ENCODE data around the gene COX4I1.
"Not testable (repeated sequence)": the region's sequence is repeated elsewhere in the genome, so short reads cannot be mapped to it uniquely, and the experiment has no call there.

The COX4I1 gene

GRCh38 chr16:85800321-85800669 is 800 bp downstream of the COX4I1 start:
- peak; percentile 66 for DNase-seq (ENCODE audit: low spot score)

GRCh38 chr16:85803570-85803969 is 4.1 kb downstream of the COX4I1 start:
- DNase-seq (ENCODE audit: low spot score): no peak

GRCh38 chr16:85805442-85806045 is 6.0 kb downstream of the COX4I1 start:
- no peak for DNase-seq (ENCODE audit: low spot score)

GRCh38 chr16:85806539-85806938 is 7.0 kb downstream of the COX4I1 start:
- DNase-seq (ENCODE audit: low spot score): no peak

GRCh38 chr16:85807340-85807739 is 7.8 kb downstream of the COX4I1 start:
- DNase-seq (ENCODE audit: low spot score): not testable (repeated sequence)

GRCh38 chr16:85808104-85808503 is 8.6 kb downstream of the COX4I1 start:
- DNase-seq (ENCODE audit: low spot score): not testable (repeated sequence)

DNA sequence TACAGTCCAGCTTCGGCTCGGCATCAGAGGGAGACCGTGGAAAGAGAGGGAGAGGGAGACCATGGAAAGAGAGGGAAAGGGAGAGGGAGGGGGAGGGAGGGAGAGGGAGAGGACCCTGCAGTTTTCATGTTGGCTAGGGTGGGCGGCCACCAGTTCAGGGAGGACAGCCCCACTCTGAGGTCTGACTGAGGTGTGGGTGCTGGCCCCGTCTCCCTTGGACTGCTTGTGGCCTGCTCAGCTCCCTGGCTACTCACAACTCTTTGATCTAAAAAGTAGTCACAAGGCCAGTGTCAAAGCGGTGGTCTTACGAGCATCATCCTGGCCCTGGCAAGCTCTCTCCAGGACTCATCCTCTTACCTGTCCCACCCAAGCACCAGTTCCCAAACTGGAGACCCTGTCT is 9.4 kb downstream of the COX4I1 start:
- DNase-seq (ENCODE audit: low spot score): no peak

DNA sequence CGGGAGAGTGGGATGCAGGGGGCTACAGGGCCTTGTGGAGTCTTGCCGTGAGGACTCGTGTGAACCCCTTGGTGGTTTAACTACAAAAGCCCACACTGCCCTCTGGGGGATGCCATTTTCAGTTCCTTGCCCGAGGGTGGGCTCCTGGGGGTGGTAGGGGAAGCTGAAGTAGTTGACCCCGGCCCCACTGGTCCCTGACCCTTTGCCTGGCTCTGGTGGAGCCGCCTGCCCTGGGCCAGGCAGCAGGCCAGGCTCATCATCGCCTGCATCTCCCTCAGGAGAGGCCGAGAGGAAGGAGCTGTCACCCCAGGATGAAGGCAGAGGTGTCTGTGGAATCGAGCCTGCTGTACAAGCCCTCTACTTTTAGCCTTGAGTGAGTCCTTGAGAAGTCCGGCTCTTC is 10.2 kb downstream of the COX4I1 start:
- DNase-seq (ENCODE audit: low spot score): no peak

- DNase-seq (ENCODE audit: low spot score): no peak
Measured at GRCh38 chr16:85810097-85810741, 10.7 kb downstream of the COX4I1 start.

GRCh38 chr16:85810742-85811115 is 11.2 kb downstream of the COX4I1 start:
- no peak for DNase-seq (ENCODE audit: low spot score)

GRCh38 chr16:85812031-85812807 is 12.7 kb downstream of the COX4I1 start:
- DNase-seq (ENCODE audit: low spot score): no peak

GRCh38 chr16:85812811-85813700 is 13.6 kb downstream of the COX4I1 start:
- no peak for DNase-seq (ENCODE audit: low spot score)

DNA sequence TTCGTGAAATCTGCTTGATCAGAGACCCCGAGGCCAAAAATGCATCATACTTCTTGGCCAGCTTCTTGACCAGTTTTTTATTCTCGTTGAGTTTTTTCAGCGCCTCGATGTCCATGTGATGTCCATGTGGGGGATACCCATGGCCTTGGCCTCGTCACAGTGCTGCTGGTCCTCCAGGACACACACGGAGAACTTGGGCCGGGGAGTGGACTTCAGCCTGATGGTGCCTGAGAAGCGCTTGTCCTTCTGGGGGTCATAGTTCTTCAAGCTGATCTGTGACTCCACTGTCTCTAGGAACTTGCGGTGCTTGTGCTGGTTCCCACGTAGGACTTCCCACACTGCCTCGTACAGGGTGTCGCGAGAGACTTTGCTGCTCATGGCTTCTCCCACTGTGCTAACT is 16.7 kb downstream of the COX4I1 start:
- DNase-seq (ENCODE audit: low spot score): no peak

DNA sequence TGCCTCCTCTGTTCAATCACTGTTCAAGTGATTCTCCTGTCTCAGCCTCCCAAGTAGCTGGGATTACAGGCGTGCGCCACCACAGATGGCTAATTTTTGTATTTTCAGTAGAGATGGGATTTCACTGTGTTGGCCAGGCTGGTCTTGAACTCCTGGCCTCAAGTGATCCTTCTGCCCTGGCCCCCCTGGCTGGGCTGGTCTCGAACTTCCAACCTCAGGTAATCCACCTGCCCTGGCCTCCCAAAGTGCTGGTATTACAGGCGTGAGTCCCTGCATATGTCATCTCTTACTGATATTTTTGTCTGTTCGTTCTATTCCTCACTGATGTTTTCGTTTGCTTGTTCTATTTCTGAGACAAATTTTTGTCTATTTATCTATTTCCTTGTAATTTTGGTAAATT is 17.7 kb downstream of the COX4I1 start:
- not testable (repeated sequence) for DNase-seq (ENCODE audit: low spot score)

GRCh38 chr16:85819245-85819644 is 19.8 kb downstream of the COX4I1 start:
- peak; percentile 84 for DNase-seq (ENCODE audit: low spot score)

DNA sequence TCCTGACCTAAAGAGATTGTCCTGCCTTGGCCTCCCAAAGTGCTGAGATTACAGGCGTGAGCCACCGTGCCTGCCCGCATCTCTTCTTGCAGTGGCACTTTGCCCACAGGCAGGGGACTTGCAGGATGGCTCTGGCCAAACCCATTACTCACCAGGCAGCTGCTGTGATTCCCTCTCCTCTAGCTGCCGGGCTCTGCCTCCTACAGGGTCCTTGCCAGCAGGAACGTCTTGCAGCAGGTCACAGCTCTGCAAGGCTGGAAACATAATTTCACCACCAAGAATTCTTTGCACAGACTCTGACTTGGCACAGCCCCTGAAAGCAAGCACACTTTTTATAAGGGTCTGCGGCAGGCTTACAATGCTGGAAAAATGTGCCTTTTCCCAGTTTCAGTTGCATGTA is 20.3 kb downstream of the COX4I1 start:
- no peak for DNase-seq (ENCODE audit: low spot score)

GRCh38 chr16:85820604-85821372 is 21.3 kb downstream of the COX4I1 start:
- no peak for DNase-seq (ENCODE audit: low spot score)

DNA sequence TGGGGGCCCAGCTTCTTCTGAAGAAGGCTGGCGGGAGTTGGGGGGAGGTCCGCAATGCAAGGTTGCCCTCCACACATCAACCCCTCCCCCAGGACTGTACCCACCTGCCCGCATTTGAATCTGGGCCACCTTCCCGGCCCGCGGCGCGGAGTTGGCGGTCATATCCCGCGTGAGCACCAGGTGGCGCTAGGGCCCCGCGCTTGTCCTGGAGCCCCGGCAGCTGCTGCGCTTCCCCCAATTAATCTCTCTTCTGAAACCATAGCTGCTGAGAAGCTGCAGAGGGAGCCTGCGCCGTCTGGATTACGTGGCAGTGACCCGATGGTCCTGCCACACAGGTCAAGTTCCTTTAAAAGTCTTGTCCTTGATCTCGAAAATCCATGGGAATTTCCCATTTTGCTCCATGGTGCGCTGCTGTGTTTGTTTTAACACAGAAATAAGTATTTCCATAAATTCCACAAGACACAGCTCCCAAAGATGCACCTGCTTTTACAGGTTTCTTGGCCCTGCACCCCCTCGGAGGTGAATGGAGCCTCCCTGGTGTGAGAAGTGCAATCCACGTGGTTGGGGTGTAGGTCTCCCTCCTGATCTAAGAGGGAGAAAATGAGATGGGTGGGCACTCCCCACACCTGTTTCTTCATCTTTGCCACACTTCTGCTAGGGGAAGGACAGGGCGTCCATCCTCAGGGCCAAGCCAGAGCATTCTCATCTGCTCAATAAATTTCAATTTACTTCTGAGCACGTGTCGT is 22.1 kb downstream of the COX4I1 start:
- peak; percentile 95 for DNase-seq (ENCODE audit: low spot score)

- no peak for DNase-seq (ENCODE audit: low spot score)
Measured at GRCh38 chr16:85822145-85822544, 22.6 kb downstream of the COX4I1 start.

GRCh38 chr16:85823328-85823920 is 23.9 kb downstream of the COX4I1 start:
- DNase-seq (ENCODE audit: low spot score): no peak
